Measurements from ENCODE around the gene DGKD. TPM values are rescaled to one million over a fixed set of nuclear protein-coding genes. Genes with fewer than 3 reads are reported as not detected.

The DGKD gene
- total and polyA plus RNA-seq, 7 experiments from 2014 or later = 25.8 to 252 (median 206) TPM

- ChIA-PET POLR2A (interaction anchor here (0.7 to 1.6 kb wide), 4 partner anchors 12 to 267 kb away, joined by 3 to 7 read pairs (median 5); no protein-coding TSS in a partner anchor), CTCF (interaction anchor here (0.6 kb wide), 1 partner anchor 50 kb away, joined by 4 read pairs; no protein-coding TSS in a partner anchor)
- Histone ChIP-seq H3K36me3 (ENCODE audit: control insufficient read depth in 2 of 3, insufficient read depth in 3 of 3, low read length in 3 of 3) (no peaks in the 10 kb centered on the region), H3K27ac (ENCODE audit: low read depth, low read length) (no peak overlapping the region), H3K9me3 (ENCODE audit: control insufficient read depth in 2 of 3, low read length in 3 of 3) (no peaks in the 10 kb centered on the region), H3K27me3 (ENCODE audit: control insufficient read depth in 2 of 2, insufficient read depth in 2 of 2, low read length in 2 of 2) (no peaks in the 10 kb centered on the region), H3K4me1 (ENCODE audit: control insufficient read depth in 2 of 2, insufficient read depth in 2 of 2, low read length in 2 of 2) (peaks cover 9 to 11% of the 10 kb centered on the region in 2 donors), H3K4me3 (ENCODE audit: low read length) (no peak overlapping the region)
- Mint-ChIP-seq H3K27me3 (no peaks in the 10 kb centered on the region), H3K36me3 (peaks cover 0 to 10% (median 0%) of the 10 kb centered on the region in 5 donors), H3K27ac (peak overlapping the region in 3 of 9 donors; percentile 25 to 46 (median 26)), H3K4me3 (peak overlapping the region in 1 of 10 donors; percentile 12), H3K4me1 (peaks cover 35 to 47% (median 41%) of the 10 kb centered on the region in 7 donors), H3K9me3 (peaks cover 0 to 3% (median 0%) of the 10 kb centered on the region in 11 donors)
- DNase-seq = no peak
- intact Hi-C loops (cut with micrococcal nuclease) = no loop called here
- peak; percentile 19 for ATAC-seq
These were observed 3.6 kb upstream of the DGKD start for GRCh38 chr2:233350708-233351107.

GRCh38 chr2:233351423-233351822, 2.9 kb upstream of the DGKD start:
- CTCF ChIA-PET = no interaction called here
- Mint-ChIP-seq H3K27me3 (no peaks in the 10 kb centered on the region), H3K36me3 (peaks cover 0 to 17% (median 0%) of the 10 kb centered on the region in 5 donors), H3K9me3 (peaks cover 0 to 3% (median 0%) of the 10 kb centered on the region in 11 donors), H3K4me3 (no peak overlapping the region), H3K27ac (peak overlapping the region in 1 of 9 donors; percentile 67), H3K4me1 (peaks cover 40 to 54% (median 47%) of the 10 kb centered on the region in 7 donors)
- no peak overlapping the region for H3K27ac ChIP-seq (ENCODE audit: low read depth, low read length)
- intact Hi-C loops (cut with micrococcal nuclease) = no loop called here
- peaks cover 16 to 18% of the 10 kb centered on the region in 2 donors for H3K4me1 ChIP-seq (ENCODE audit: control insufficient read depth in 2 of 2, insufficient read depth in 2 of 2, low read length in 2 of 2)
- POLR2A ChIA-PET = interaction anchor here (0.6 to 1.2 kb wide), 3 partner anchors 18 to 268 kb away, joined by 3 to 5 read pairs (median 3); no protein-coding TSS in a partner anchor
- H3K36me3 ChIP-seq (ENCODE audit: control insufficient read depth in 2 of 3, insufficient read depth in 3 of 3, low read length in 3 of 3) = no peaks in the 10 kb centered on the region
- ATAC-seq (no peak), DNase-seq (no peak)
- no peak overlapping the region for H3K4me3 ChIP-seq (ENCODE audit: low read length)
- H3K27me3 ChIP-seq (ENCODE audit: control insufficient read depth in 2 of 2, insufficient read depth in 2 of 2, low read length in 2 of 2) = no peaks in the 10 kb centered on the region
- H3K9me3 ChIP-seq (ENCODE audit: control insufficient read depth in 2 of 3, low read length in 3 of 3) = no peaks in the 10 kb centered on the region

- Mint-ChIP-seq H3K27me3 (no peaks in the 10 kb centered on the region), H3K27ac (peak overlapping the region in 3 of 9 donors; percentile 31 to 51 (median 45)), H3K4me3 (peak overlapping the region in 3 of 10 donors; percentile 8 to 63 (median 34)), H3K9me3 (peaks cover 0 to 3% (median 0%) of the 10 kb centered on the region in 11 donors), H3K36me3 (peaks cover 0 to 23% (median 0%) of the 10 kb centered on the region in 5 donors), H3K4me1 (peaks cover 46 to 63% (median 53%) of the 10 kb centered on the region in 7 donors)
- Histone ChIP-seq H3K4me3 (ENCODE audit: low read length) (no peak overlapping the region), H3K36me3 (ENCODE audit: control insufficient read depth in 2 of 3, insufficient read depth in 3 of 3, low read length in 3 of 3) (no peaks in the 10 kb centered on the region), H3K27ac (ENCODE audit: low read depth, low read length) (no peak overlapping the region), H3K4me1 (ENCODE audit: control insufficient read depth in 2 of 2, insufficient read depth in 2 of 2, low read length in 2 of 2) (peaks cover 25 to 27% of the 10 kb centered on the region in 2 donors), H3K27me3 (ENCODE audit: control insufficient read depth in 2 of 2, insufficient read depth in 2 of 2, low read length in 2 of 2) (no peaks in the 10 kb centered on the region), H3K9me3 (ENCODE audit: control insufficient read depth in 2 of 3, low read length in 3 of 3) (no peaks in the 10 kb centered on the region)
- ChIA-PET POLR2A (interaction anchor here (0.6 kb wide), 1 partner anchor 17 kb away, joined by 3 read pairs; no protein-coding TSS in a partner anchor), CTCF (interaction anchor here (1.4 kb wide), 1 partner anchor 26 kb away, joined by 3 read pairs; no protein-coding TSS in a partner anchor)
- intact Hi-C loops (cut with micrococcal nuclease) = no loop called here
- no peak for DNase-seq
- ATAC-seq = no peak
These were observed 2.0 kb upstream of the DGKD start for GRCh38 chr2:233352141-233352842.

- peaks cover 31 to 36% of the 10 kb centered on the region in 2 donors for H3K4me1 ChIP-seq (ENCODE audit: control insufficient read depth in 2 of 2, insufficient read depth in 2 of 2, low read length in 2 of 2)
- H3K4me3 ChIP-seq (ENCODE audit: low read length) = peak overlapping the region; percentile 83
- H3K4me3 Mint-ChIP-seq = peak overlapping the region; percentile 79 to 95 (median 92)
- peaks cover 0 to 3% (median 0%) of the 10 kb centered on the region in 11 donors for H3K9me3 Mint-ChIP-seq
- no peaks in the 10 kb centered on the region for H3K36me3 ChIP-seq (ENCODE audit: control insufficient read depth in 2 of 3, insufficient read depth in 3 of 3, low read length in 3 of 3)
- CTCF ChIA-PET = interaction anchor here (0.8 to 1.6 kb wide), 6 partner anchors 22 to 90 kb away, joined by 3 to 10 read pairs (median 4); no protein-coding TSS in a partner anchor
- H3K27ac Mint-ChIP-seq = peak overlapping the region; percentile 73 to 96 (median 89)
- intact Hi-C loops (cut with micrococcal nuclease) = no loop called here
- H3K9me3 ChIP-seq (ENCODE audit: control insufficient read depth in 2 of 3, low read length in 3 of 3) = no peaks in the 10 kb centered on the region
- ATAC-seq (no peak), DNase-seq (no peak)
- H3K27ac ChIP-seq (ENCODE audit: low read depth, low read length) = peak overlapping the region; percentile 72
- H3K36me3 Mint-ChIP-seq = peaks cover 0 to 23% (median 0%) of the 10 kb centered on the region in 5 donors
- H3K4me1 Mint-ChIP-seq = peaks cover 50 to 71% (median 60%) of the 10 kb centered on the region in 7 donors
- POLR2A ChIA-PET = interaction anchor here (0.8 to 1.6 kb wide), 9 partner anchors 10 to 271 kb away, joined by 3 to 13 read pairs (median 3); no protein-coding TSS in a partner anchor
- no peaks in the 10 kb centered on the region for H3K27me3 ChIP-seq (ENCODE audit: control insufficient read depth in 2 of 2, insufficient read depth in 2 of 2, low read length in 2 of 2)
- no peaks in the 10 kb centered on the region for H3K27me3 Mint-ChIP-seq
These were observed 1.1 kb upstream of the DGKD start for GRCh38 chr2:233353101-233353768.

GRCh38 chr2:233354500-233354924, 218 bp downstream of the DGKD start:
- no peaks in the 10 kb centered on the region for H3K27me3 Mint-ChIP-seq
- H3K9me3 Mint-ChIP-seq = peaks cover 0 to 3% (median 0%) of the 10 kb centered on the region in 11 donors
- Histone ChIP-seq H3K9me3 (ENCODE audit: control insufficient read depth in 2 of 3, low read length in 3 of 3) (no peaks in the 10 kb centered on the region), H3K27ac (ENCODE audit: low read depth, low read length) (peak overlapping the region; percentile 44), H3K4me3 (ENCODE audit: low read length) (no peak overlapping the region), H3K36me3 (ENCODE audit: control insufficient read depth in 2 of 3, insufficient read depth in 3 of 3, low read length in 3 of 3) (no peaks in the 10 kb centered on the region), H3K27me3 (ENCODE audit: control insufficient read depth in 2 of 2, insufficient read depth in 2 of 2, low read length in 2 of 2) (no peaks in the 10 kb centered on the region), H3K4me1 (ENCODE audit: control insufficient read depth in 2 of 2, insufficient read depth in 2 of 2, low read length in 2 of 2) (peaks cover 39 to 42% of the 10 kb centered on the region in 2 donors)
- peak overlapping the region in 4 of 10 donors; percentile 31 to 97 (median 56) for H3K4me3 Mint-ChIP-seq
- intact Hi-C loops (cut with micrococcal nuclease) = loop anchor here in 1 of 2 donors (1.0 to 2.0 kb wide), 3 partner anchors 23 to 103 kb away; partner anchors contain the start of gene ATG16L1
- peaks cover 0 to 23% (median 5%) of the 10 kb centered on the region in 5 donors for H3K36me3 Mint-ChIP-seq
- peaks cover 60 to 75% (median 67%) of the 10 kb centered on the region in 7 donors for H3K4me1 Mint-ChIP-seq
- ATAC-seq (peak; percentile 26), DNase-seq (no peak)
- ChIA-PET CTCF (interaction anchor here (0.5 to 1.6 kb wide), 4 partner anchors 46 to 89 kb away, joined by 3 to 10 read pairs (median 4); no protein-coding TSS in a partner anchor), POLR2A (interaction anchor here (1.0 to 1.6 kb wide), 6 partner anchors 11 to 272 kb away, joined by 3 to 13 read pairs (median 3); no protein-coding TSS in a partner anchor)
- H3K27ac Mint-ChIP-seq = peak overlapping the region in 2 of 9 donors; percentile 88 to 96

Measured in naive thymus-derived CD4-positive, alpha-beta T cell (primary cell).